HepG2 (cell line): ENCODE data around the gene SIRT7. TPM values are rescaled to one million over a fixed set of nuclear protein-coding genes. Genes with fewer than 3 reads are reported as not detected.

Experiments
- ARHGAP35 ChIP-seq: sonication (generic); formaldehyde crosslinking; IDR thresholded peaks from 2 replicates; pipeline ENCODE4 v1.9.0; 2022; ENCODE audit warnings: mild to moderate bottlenecking, inconsistent platforms, moderate library complexity, missing genetic modification reagents, borderline replicate concordance
- FOXA3 ChIP-seq: IDR thresholded peaks from 2 replicates; pipeline ENCODE4 v1.6.1; 2016; ENCODE audit warnings: missing genetic modification reagents, missing compliant biosample characterization
- HDAC6 ChIP-seq: fragments of 200-600 bp; sonication (generic); IDR thresholded peaks from 2 replicates; pipeline ENCODE4 v1.7.0; 2017; ENCODE audit warnings: mild to moderate bottlenecking, antibody characterized with exemption, low read length, low read depth
- KAT7 ChIP-seq: IDR thresholded peaks from 2 replicates; pipeline ENCODE4 v1.6.1; 2018; ENCODE audit warnings: borderline replicate concordance, missing compliant biosample characterization
- NBN ChIP-seq: fragments of 450-650 bp; conservative IDR thresholded peaks from 2 replicates; pipeline ENCODE4 v1.6.1; 2017
- SIX4 ChIP-seq: sonication (generic); formaldehyde crosslinking; IDR thresholded peaks from 2 replicates; pipeline ENCODE4 v1.4.0; 2020; ENCODE audit warnings: missing genetic modification reagents
- SMAD9 ChIP-seq: sonication (generic); formaldehyde crosslinking; IDR thresholded peaks from 2 replicates; pipeline ENCODE4 v1.5.1; 2020; ENCODE audit warnings: mild to moderate bottlenecking, missing genetic modification reagents
- SP2 ChIP-seq: sonication (generic); formaldehyde crosslinking; IDR thresholded peaks from 2 replicates; pipeline ENCODE4 v1.5.1; 2020; ENCODE audit warnings: mild to moderate bottlenecking, missing genetic modification reagents
- U2AF2 ChIP-seq: fragments of 200-400 bp; formaldehyde crosslinking; IDR thresholded peaks from 2 replicates; pipeline ENCODE4 v1.6.1; 2017; ENCODE audit warnings: low read depth, mild to moderate bottlenecking, low read length
- ZFP82 ChIP-seq: sonication (generic); formaldehyde crosslinking; IDR thresholded peaks from 2 replicates; pipeline ENCODE4 v1.5.1; 2020; ENCODE audit warnings: mild to moderate bottlenecking, missing genetic modification reagents, borderline replicate concordance
- ZNF121 ChIP-seq: sonication (generic); formaldehyde crosslinking; IDR thresholded peaks from 2 replicates; pipeline ENCODE4 v1.5.0; 2020; ENCODE audit warnings: mild to moderate bottlenecking, missing genetic modification reagents
- ZNF234 ChIP-seq: sonication (generic); formaldehyde crosslinking; conservative IDR thresholded peaks from 2 replicates; pipeline ENCODE4 v1.5.1; 2020; ENCODE audit warnings: mild to moderate bottlenecking, missing genetic modification reagents
- ZNF24 ChIP-seq: fragments of 450-650 bp; IDR thresholded peaks from 2 replicates; pipeline ENCODE4 v1.6.1; 2017; ENCODE audit warnings: antibody characterized with exemption, mild to moderate bottlenecking
- ZNF337 ChIP-seq: sonication (generic); formaldehyde crosslinking; IDR thresholded peaks from 2 replicates; pipeline ENCODE4 v1.5.1; 2020; ENCODE audit warnings: missing genetic modification reagents, low read depth, mild to moderate bottlenecking, borderline replicate concordance
- ZNF501 ChIP-seq: sonication (generic); formaldehyde crosslinking; IDR thresholded peaks from 2 replicates; pipeline ENCODE4 v1.5.1; 2020; ENCODE audit warnings: mild to moderate bottlenecking, moderate library complexity, missing genetic modification reagents
- ZNF670 ChIP-seq: sonication (generic); formaldehyde crosslinking; IDR thresholded peaks from 2 replicates; pipeline ENCODE4 v1.8.0; 2022; ENCODE audit warnings: mild to moderate bottlenecking, missing genetic modification reagents, borderline replicate concordance
- polyA plus RNA-seq, 8 experiments: library from polyadenylated mRNA; depleted of rRNA in 3 of 8; stranded (reverse) in 7 of 8; unstranded in 1 of 8; fragments of >200 nt; fragmentation: Illumina TruSeq in 4 of 8; extraction: Trizol in 4 of 8; gene quantifications; 2 replicates each; pipeline versions ENCODE4 v1.2.1 to v1.2.3, GENCODE V29; 2011 to 2016; ENCODE audit warnings: low read depth in 4 of 8, missing spikeins in 1 of 8, mixed read lengths in 1 of 8; ENCODE audit not compliant: insufficient read depth in 1 of 8
- total RNA-seq, 5 experiments: library from RNA; depleted of rRNA; stranded (reverse); fragments of >200 nt; fragmentation: Illumina TruSeq; extraction: Trizol; gene quantifications; 2 replicates each; pipeline ENCODE4 v1.2.3, GENCODE V29; 2016; ENCODE audit warnings: low read depth in 1 of 5
- TF ChIP-seq, protein P1 (sequence below): sonication (generic); formaldehyde crosslinking; IDR thresholded peaks from 2 replicates; pipeline ENCODE4 v1.8.1; 2023; ENCODE audit warnings: mild to moderate bottlenecking, moderate library complexity, missing genetic modification reagents
- TF ChIP-seq, protein P2 (sequence below): sonication (generic); formaldehyde crosslinking; IDR thresholded peaks from 2 replicates; pipeline ENCODE4 v1.4.0; 2020; ENCODE audit warnings: mild to moderate bottlenecking, low read depth, missing genetic modification reagents
- TF ChIP-seq, protein P3 (sequence below): sonication (generic); formaldehyde crosslinking; IDR thresholded peaks from 2 replicates; pipeline ENCODE4 v1.5.0; 2020; ENCODE audit warnings: mild to moderate bottlenecking, missing genetic modification reagents
- TF ChIP-seq, protein P4 (sequence below): sonication (generic); formaldehyde crosslinking; IDR thresholded peaks from 2 replicates; pipeline ENCODE4 v1.5.1; 2020; ENCODE audit warnings: missing genetic modification reagents, mild to moderate bottlenecking, borderline replicate concordance
- TF ChIP-seq, protein P5 (sequence below): sonication (generic); formaldehyde crosslinking; IDR thresholded peaks from 2 replicates; pipeline ENCODE4 v1.4.0; 2020; ENCODE audit warnings: missing genetic modification reagents
- TF ChIP-seq, protein P6 (sequence below): sonication (generic); formaldehyde crosslinking; IDR thresholded peaks from 2 replicates; pipeline ENCODE4 v1.4.0; 2020; ENCODE audit warnings: mild to moderate bottlenecking, missing genetic modification reagents, borderline replicate concordance

Gene SIRT7
- total and polyA plus RNA-seq, 2 of the 13 experiments (the other 11 are each of a cell fraction or from before 2014, with no cell fraction given) = 8.3 to 24.8 TPM

DNA sequence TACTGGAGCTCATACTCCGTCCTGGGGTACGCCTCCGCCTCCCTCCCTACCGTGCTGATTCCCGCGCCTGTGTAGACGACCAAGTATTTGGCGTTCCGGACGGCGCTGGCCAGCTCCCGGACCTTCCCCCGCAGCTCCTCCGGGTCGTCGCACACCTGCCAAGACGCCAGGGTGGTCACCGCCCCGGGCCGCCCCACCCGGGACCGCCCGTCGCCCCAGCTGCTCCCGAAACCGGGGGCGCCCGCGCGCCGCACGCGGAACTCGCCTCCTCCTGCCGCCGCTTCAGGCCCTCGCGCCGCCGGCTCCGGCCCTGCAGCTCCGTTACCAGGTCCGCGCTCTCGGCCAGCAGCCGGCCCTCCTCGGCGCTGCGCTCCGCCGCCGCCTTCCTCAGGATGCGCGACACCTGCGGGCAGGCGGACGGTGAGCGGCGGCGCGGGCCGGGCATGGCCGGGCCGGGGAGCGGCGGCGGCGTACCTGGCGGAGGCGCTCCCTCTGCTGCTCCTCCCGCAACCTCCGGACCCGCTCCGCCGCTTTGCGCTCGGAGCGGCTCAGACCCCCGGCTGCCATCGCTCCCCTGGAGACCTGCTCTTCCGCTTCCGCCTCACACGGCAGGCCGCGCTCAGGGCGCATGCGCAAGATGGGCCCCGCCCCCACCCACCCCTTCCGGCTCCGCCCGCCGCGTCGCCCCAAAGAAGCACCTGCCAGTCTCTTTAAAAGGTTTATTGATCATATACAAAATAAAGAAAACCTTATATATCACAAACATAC lies at the start of gene SIRT7 (continued):
- TF ChIP-seq ZNF501 (CRISPR knock-in tag) (no peak), HDAC6 (no peak), ARHGAP35 (CRISPR knock-in tag) (no peak), SP2 (CRISPR knock-in tag) (no peak; the same call in 1 of the 2 replicates), SMAD9 (CRISPR knock-in tag) (no peak), ZFP82 (no peak), NBN (no peak), U2AF2 (no peak), KAT7 (peak; percentile 69; the same call in 1 of the 2 replicates), ZNF234 (CRISPR knock-in tag) (no peak), SIX4 (CRISPR knock-in tag) (no peak), ZNF24 (no peak), ZNF121 (CRISPR knock-in tag) (no peak), ZNF670 (CRISPR knock-in tag) (no peak), ZNF337 (CRISPR knock-in tag) (no peak), FOXA3 (CRISPR knock-in tag) (no peak)
- TF ChIP-seq, protein P1, sequence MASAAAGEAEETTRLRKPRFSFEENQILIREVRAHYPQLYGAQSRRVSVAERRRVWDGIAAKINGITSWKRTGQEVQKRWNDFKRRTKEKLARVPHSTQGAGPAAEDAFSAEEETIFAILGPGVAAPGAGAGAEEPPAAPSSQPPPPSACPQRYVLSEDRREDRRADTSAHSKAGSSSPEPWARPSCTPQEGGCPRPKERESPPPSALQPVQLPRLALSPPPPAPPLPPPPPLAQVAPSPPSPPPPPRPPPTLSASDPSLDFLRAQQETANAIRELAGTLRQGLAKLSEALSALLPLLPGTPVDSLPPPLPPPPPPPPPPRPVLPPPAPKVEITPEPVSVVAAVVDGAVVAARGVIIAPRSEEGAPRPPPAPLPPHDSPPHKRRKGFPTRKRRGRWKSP (CRISPR knock-in tag) = no peak
- TF ChIP-seq, protein P2, sequence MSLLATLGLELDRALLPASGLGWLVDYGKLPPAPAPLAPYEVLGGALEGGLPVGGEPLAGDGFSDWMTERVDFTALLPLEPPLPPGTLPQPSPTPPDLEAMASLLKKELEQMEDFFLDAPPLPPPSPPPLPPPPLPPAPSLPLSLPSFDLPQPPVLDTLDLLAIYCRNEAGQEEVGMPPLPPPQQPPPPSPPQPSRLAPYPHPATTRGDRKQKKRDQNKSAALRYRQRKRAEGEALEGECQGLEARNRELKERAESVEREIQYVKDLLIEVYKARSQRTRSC (CRISPR knock-in tag) = no peak
- TF ChIP-seq, protein P3, sequence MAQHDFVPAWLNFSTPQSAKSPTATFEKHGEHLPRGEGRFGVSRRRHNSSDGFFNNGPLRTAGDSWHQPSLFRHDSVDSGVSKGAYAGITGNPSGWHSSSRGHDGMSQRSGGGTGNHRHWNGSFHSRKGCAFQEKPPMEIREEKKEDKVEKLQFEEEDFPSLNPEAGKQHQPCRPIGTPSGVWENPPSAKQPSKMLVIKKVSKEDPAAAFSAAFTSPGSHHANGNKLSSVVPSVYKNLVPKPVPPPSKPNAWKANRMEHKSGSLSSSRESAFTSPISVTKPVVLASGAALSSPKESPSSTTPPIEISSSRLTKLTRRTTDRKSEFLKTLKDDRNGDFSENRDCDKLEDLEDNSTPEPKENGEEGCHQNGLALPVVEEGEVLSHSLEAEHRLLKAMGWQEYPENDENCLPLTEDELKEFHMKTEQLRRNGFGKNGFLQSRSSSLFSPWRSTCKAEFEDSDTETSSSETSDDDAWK (CRISPR knock-in tag) = no peak
- TF ChIP-seq, protein P4, sequence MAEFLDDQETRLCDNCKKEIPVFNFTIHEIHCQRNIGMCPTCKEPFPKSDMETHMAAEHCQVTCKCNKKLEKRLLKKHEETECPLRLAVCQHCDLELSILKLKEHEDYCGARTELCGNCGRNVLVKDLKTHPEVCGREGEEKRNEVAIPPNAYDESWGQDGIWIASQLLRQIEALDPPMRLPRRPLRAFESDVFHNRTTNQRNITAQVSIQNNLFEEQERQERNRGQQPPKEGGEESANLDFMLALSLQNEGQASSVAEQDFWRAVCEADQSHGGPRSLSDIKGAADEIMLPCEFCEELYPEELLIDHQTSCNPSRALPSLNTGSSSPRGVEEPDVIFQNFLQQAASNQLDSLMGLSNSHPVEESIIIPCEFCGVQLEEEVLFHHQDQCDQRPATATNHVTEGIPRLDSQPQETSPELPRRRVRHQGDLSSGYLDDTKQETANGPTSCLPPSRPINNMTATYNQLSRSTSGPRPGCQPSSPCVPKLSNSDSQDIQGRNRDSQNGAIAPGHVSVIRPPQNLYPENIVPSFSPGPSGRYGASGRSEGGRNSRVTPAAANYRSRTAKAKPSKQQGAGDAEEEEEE (CRISPR knock-in tag) = no peak
- TF ChIP-seq, protein P5, sequence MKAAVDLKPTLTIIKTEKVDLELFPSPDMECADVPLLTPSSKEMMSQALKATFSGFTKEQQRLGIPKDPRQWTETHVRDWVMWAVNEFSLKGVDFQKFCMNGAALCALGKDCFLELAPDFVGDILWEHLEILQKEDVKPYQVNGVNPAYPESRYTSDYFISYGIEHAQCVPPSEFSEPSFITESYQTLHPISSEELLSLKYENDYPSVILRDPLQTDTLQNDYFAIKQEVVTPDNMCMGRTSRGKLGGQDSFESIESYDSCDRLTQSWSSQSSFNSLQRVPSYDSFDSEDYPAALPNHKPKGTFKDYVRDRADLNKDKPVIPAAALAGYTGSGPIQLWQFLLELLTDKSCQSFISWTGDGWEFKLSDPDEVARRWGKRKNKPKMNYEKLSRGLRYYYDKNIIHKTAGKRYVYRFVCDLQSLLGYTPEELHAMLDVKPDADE (CRISPR knock-in tag) = no peak
- TF ChIP-seq, protein P6, sequence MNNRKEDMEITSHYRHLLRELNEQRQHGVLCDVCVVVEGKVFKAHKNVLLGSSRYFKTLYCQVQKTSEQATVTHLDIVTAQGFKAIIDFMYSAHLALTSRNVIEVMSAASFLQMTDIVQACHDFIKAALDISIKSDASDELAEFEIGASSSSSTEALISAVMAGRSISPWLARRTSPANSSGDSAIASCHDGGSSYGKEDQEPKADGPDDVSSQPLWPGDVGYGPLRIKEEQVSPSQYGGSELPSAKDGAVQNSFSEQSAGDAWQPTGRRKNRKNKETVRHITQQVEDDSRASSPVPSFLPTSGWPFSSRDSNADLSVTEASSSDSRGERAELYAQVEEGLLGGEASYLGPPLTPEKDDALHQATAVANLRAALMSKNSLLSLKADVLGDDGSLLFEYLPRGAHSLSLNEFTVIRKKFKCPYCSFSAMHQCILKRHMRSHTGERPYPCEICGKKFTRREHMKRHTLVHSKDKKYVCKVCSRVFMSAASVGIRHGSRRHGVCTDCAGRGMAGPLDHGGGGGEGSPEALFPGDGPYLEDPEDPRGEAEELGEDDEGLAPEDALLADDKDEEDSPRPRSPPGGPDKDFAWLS = no peak
